HepG2 (cell line): ENCODE results near the gene C20orf204. TPM values are rescaled to one million over a fixed set of nuclear protein-coding genes. Genes with fewer than 3 reads are reported as not detected.

Source experiments
- CBX5 ChIP-seq: sonication (generic); formaldehyde crosslinking; IDR thresholded peaks from 2 replicates; pipeline ENCODE4 v1.4.0; 2020; ENCODE audit warnings: missing genetic modification reagents, borderline replicate concordance
- ERF ChIP-seq: IDR thresholded peaks from 2 replicates; pipeline ENCODE4 v1.6.1; 2018; ENCODE audit warnings: missing biosample characterization, missing genetic modification reagents
- KDM6A ChIP-seq: IDR thresholded peaks from 2 replicates; pipeline ENCODE4 v1.6.1; 2016; ENCODE audit warnings: low read depth
- MAFG ChIP-seq: sonication (generic); formaldehyde crosslinking; IDR thresholded peaks from 2 replicates; pipeline ENCODE4 v1.5.1; 2020; ENCODE audit warnings: mild to moderate bottlenecking, missing genetic modification reagents
- MIER2 ChIP-seq: IDR thresholded peaks from 2 replicates; pipeline ENCODE4 v1.6.1; 2016; ENCODE audit warnings: missing biosample characterization, missing genetic modification reagents
- MIXL1 ChIP-seq: IDR thresholded peaks from 2 replicates; pipeline ENCODE4 v1.6.1; 2016
- NFE2L2 ChIP-seq: fragments of 150-350 bp; IDR thresholded peaks from 2 replicates; pipeline ENCODE4 v1.6.1; 2014; ENCODE audit warnings: low read length
- RXRB ChIP-seq: IDR thresholded peaks from 2 replicates; pipeline ENCODE4 v1.6.1; 2016; ENCODE audit warnings: borderline replicate concordance, missing genetic modification reagents, missing compliant biosample characterization
- SNAPC2 ChIP-seq: sonication (generic); formaldehyde crosslinking; IDR thresholded peaks from 2 replicates; pipeline ENCODE4 v1.8.1; 2022; ENCODE audit warnings: mild to moderate bottlenecking, missing genetic modification reagents
- U2AF2 ChIP-seq: fragments of 200-400 bp; formaldehyde crosslinking; IDR thresholded peaks from 2 replicates; pipeline ENCODE4 v1.6.1; 2017; ENCODE audit warnings: low read depth, mild to moderate bottlenecking, low read length
- ZNF136 ChIP-seq: sonication (generic); formaldehyde crosslinking; IDR thresholded peaks from 2 replicates; pipeline ENCODE4 v1.8.1; 2022; ENCODE audit warnings: low read depth, mild to moderate bottlenecking, moderate library complexity, missing genetic modification reagents
- ZNF292 ChIP-seq: sonication (generic); formaldehyde crosslinking; IDR thresholded peaks from 2 replicates; pipeline ENCODE4 v1.8.1; 2022; ENCODE audit warnings: mild to moderate bottlenecking, low read depth, missing genetic modification reagents, borderline replicate concordance
- ZNF407 ChIP-seq: sonication (generic); formaldehyde crosslinking; IDR thresholded peaks from one replicate; pipeline ENCODE4 v1.5.1; 2020; ENCODE audit warnings: mild to moderate bottlenecking, missing genetic modification reagents; ENCODE audit errors: not compliant biosample characterization
- ZNF430 ChIP-seq: sonication (generic); formaldehyde crosslinking; IDR thresholded peaks from 2 replicates; pipeline ENCODE4 v1.9.0; 2021; ENCODE audit warnings: mild to moderate bottlenecking, missing genetic modification reagents
- ZNF549 ChIP-seq: sonication (generic); formaldehyde crosslinking; IDR thresholded peaks from 2 replicates; pipeline ENCODE4 v1.5.0; 2020; ENCODE audit warnings: missing genetic modification reagents
- ZNF709 ChIP-seq: sonication (generic); formaldehyde crosslinking; IDR thresholded peaks from 2 replicates; pipeline ENCODE4 v1.5.0; 2020; ENCODE audit warnings: mild to moderate bottlenecking, missing genetic modification reagents
- ZNF792 ChIP-seq: IDR thresholded peaks from 2 replicates; pipeline ENCODE4 v1.6.1; 2016
- polyA plus RNA-seq, 8 experiments: library from polyadenylated mRNA; depleted of rRNA in 3 of 8; stranded (reverse) in 7 of 8; unstranded in 1 of 8; fragments of >200 nt; fragmentation: Illumina TruSeq in 4 of 8; extraction: Trizol in 4 of 8; gene quantifications; 2 replicates each; pipeline versions ENCODE4 v1.2.1 to v1.2.3, GENCODE V29; 2011 to 2016; ENCODE audit warnings: low read depth in 4 of 8, missing spikeins in 1 of 8, mixed read lengths in 1 of 8; ENCODE audit not compliant: insufficient read depth in 1 of 8
- total RNA-seq, 5 experiments: library from RNA; depleted of rRNA; stranded (reverse); fragments of >200 nt; fragmentation: Illumina TruSeq; extraction: Trizol; gene quantifications; 2 replicates each; pipeline ENCODE4 v1.2.3, GENCODE V29; 2016; ENCODE audit warnings: low read depth in 1 of 5
- TF ChIP-seq, protein P1 (sequence below): sonication (generic); formaldehyde crosslinking; IDR thresholded peaks from 2 replicates; pipeline ENCODE4 v1.9.0; 2021; ENCODE audit warnings: missing genetic modification reagents, borderline replicate concordance
- TF ChIP-seq, protein P2 (sequence below): IDR thresholded peaks from 2 replicates; pipeline ENCODE4 v1.6.1; 2016; ENCODE audit warnings: low read depth

The C20orf204 gene
- total and polyA plus RNA-seq, 2 of the 13 experiments (the other 11 are each of a cell fraction or from before 2014, with no cell fraction given), result 22.1 to 80.0 TPM

DNA sequence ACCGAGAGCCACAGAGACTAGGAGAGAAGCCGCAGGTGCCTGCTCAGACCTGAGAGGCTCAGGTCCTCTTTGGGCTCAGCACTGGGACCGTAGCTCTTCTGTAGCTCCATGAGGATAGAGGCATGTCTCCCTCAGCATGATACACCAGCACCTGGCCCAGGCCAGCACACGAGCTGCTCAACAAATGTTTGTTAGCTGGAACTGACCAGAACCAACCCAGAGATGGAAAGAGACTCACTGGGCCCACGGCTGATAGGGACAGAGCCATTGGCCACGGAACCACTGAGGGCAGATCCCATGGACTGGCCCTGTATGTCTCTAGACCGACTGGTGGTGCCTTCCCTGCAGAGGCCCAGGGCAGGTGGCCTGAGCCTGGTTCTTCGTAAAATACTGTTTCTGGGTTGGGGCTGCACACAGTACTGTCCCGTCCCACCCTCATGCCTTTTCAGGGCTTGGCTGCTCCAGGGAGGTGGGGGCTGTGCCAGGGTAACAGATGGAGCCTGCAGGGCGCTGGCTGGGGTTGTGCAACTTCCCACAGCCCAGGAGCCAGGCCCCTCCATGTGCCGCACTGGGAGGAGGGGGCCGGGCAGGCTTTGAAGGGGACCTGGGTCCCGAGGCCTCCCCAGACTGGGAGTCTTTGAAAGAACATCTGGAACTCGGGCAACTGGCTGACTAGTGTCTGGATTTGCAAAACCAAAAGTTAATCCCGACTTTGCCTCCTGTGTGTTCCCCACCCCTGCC is 5.2 kb downstream of the C20orf204 start (continued):
- TF ChIP-seq RXRB (CRISPR knock-in tag), result no peak
- TF ChIP-seq, protein P1, sequence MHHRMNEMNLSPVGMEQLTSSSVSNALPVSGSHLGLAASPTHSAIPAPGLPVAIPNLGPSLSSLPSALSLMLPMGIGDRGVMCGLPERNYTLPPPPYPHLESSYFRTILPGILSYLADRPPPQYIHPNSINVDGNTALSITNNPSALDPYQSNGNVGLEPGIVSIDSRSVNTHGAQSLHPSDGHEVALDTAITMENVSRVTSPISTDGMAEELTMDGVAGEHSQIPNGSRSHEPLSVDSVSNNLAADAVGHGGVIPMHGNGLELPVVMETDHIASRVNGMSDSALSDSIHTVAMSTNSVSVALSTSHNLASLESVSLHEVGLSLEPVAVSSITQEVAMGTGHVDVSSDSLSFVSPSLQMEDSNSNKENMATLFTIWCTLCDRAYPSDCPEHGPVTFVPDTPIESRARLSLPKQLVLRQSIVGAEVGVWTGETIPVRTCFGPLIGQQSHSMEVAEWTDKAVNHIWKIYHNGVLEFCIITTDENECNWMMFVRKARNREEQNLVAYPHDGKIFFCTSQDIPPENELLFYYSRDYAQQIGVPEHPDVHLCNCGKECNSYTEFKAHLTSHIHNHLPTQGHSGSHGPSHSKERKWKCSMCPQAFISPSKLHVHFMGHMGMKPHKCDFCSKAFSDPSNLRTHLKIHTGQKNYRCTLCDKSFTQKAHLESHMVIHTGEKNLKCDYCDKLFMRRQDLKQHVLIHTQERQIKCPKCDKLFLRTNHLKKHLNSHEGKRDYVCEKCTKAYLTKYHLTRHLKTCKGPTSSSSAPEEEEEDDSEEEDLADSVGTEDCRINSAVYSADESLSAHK (CRISPR knock-in tag), result no peak
- TF ChIP-seq SNAPC2 (CRISPR knock-in tag), result 0 out of 2 replicates have a peak, but pooled peaks have one; percentile 84
- peak; percentile 55; the same call in 1 of the 2 replicates for TF ChIP-seq U2AF2
- TF ChIP-seq ZNF549 (CRISPR knock-in tag), result no peak
- TF ChIP-seq, protein P2, sequence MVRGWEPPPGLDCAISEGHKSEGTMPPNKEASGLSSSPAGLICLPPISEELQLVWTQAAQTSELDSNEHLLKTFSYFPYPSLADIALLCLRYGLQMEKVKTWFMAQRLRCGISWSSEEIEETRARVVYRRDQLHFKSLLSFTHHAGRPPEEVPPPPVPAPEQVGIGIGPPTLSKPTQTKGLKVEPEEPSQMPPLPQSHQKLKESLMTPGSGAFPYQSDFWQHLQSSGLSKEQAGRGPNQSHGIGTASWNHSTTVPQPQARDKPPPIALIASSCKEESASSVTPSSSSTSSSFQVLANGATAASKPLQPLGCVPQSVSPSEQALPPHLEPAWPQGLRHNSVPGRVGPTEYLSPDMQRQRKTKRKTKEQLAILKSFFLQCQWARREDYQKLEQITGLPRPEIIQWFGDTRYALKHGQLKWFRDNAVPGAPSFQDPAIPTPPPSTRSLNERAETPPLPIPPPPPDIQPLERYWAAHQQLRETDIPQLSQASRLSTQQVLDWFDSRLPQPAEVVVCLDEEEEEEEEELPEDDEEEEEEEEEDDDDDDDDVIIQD, result no peak
- 0 out of 2 replicates have a peak, but pooled peaks have one; percentile 19 for TF ChIP-seq ERF (CRISPR knock-in tag)
- TF ChIP-seq KDM6A (CRISPR knock-in tag), result no peak; the same call in 1 of the 2 replicates
- peak; percentile 78 for TF ChIP-seq ZNF430 (CRISPR knock-in tag)
- peak; percentile 78 for TF ChIP-seq CBX5 (CRISPR knock-in tag)
- peak; percentile 17; the same call in 1 of the 2 replicates for TF ChIP-seq ZNF292 (CRISPR knock-in tag)
- no peak for TF ChIP-seq MAFG (CRISPR knock-in tag)
- TF ChIP-seq ZNF792, result no peak
- no peak for TF ChIP-seq ZNF136 (CRISPR knock-in tag)
- TF ChIP-seq MIXL1, result no peak
- peak; percentile 29 for TF ChIP-seq ZNF407 (CRISPR knock-in tag)
- TF ChIP-seq ZNF709 (CRISPR knock-in tag), result 0 out of 2 replicates have a peak, but pooled peaks have one; percentile 63
- no peak for TF ChIP-seq MIER2
- TF ChIP-seq NFE2L2, result no peak
